GM13976 (cell line): ENCODE measurements around the gene IRF5.

ENCODE experiments used
- DNase-seq: peaks from one replicate; pipeline ENCODE4 v3.0.0; 2012; ENCODE audit warnings: low spot score
- CTCF ChIP-seq: IDR thresholded peaks from 2 replicates; pipeline ENCODE4 v1.5.1; 2012; ENCODE audit warnings: borderline replicate concordance, mild to moderate bottlenecking; ENCODE audit not compliant: insufficient read depth; ENCODE audit errors: extremely low read depth, missing control alignments, control extremely low read depth
- in situ Hi-C: fragments of 300-500 bp; cut with MboI; formaldehyde crosslinking; loops from one replicate; pipeline ENCODE4 v1.12.0; 2022; ENCODE audit warnings: low sequenced_read_pairs, mixed read lengths, inconsistent platforms; ENCODE audit not compliant: unreplicated experiment

IRF5 gene

GRCh38 chr7:128931190-128931798 is 6.4 kb upstream of the IRF5 start:
- no peak for DNase-seq
- in situ Hi-C loops: no loop called here
- TF ChIP-seq CTCF: no peak

GRCh38 chr7:128931965-128932861 is 5.5 kb upstream of the IRF5 start:
- TF ChIP-seq CTCF: no peak
- DNase-seq: no peak
- in situ Hi-C loops: no loop called here

GRCh38 chr7:128932862-128933179 is 4.9 kb upstream of the IRF5 start:
- in situ Hi-C loops: no loop called here
- TF ChIP-seq CTCF: no peak

GRCh38 chr7:128933180-128933891 is 4.4 kb upstream of the IRF5 start:
- in situ Hi-C loops: no loop called here
- TF ChIP-seq CTCF: no peak
- peak; percentile 79 for DNase-seq

More at GRCh38 chr7:128932862-128933179, 4.9 kb upstream of the IRF5 start:
- DNase-seq: no peak

GRCh38 chr7:128934361-128935341 is 3.1 kb upstream of the IRF5 start:
- no peak for TF ChIP-seq CTCF
- peak; percentile 80 for DNase-seq
- in situ Hi-C loops: no loop called here
